GM12878 (cell line): ENCODE data around the gene PPP1R13B. TPM values are rescaled to one million over a fixed set of nuclear protein-coding genes. Genes with fewer than 3 reads are reported as not detected.

Experiments used
- BACH1 ChIP-seq: fragments of 450-650 bp; IDR thresholded peaks from 2 replicates; pipeline ENCODE4 v1.6.1; 2017; ENCODE audit warnings: mild to moderate bottlenecking, borderline replicate concordance
- CHD2 ChIP-seq: IDR thresholded peaks from 2 replicates; pipeline ENCODE4 v1.6.1; 2011; ENCODE audit warnings: low read depth, low read length, improper control_type of control experiment, borderline replicate concordance
- EGR1 ChIP-seq, 2 experiments: IDR thresholded peaks; 1 replicate in 1 of 2; 2 replicates in 1 of 2; pipeline ENCODE4 v1.6.1; 2011 to 2012; ENCODE audit warnings: low read depth in 2 of 2, low read length in 2 of 2, borderline replicate concordance in 1 of 2, mild to moderate bottlenecking in 1 of 2, moderate library complexity in 1 of 2
- FOXM1 ChIP-seq: IDR thresholded peaks from 2 replicates; pipeline ENCODE4 v1.6.1; 2012; ENCODE audit warnings: low read depth, mild to moderate bottlenecking, inconsistent platforms, low read length, moderate library complexity
- GATAD2B ChIP-seq: fragments of 450-650 bp; conservative IDR thresholded peaks from 2 replicates; pipeline ENCODE4 v1.6.1; 2017; ENCODE audit warnings: low read depth, mild to moderate bottlenecking, moderate library complexity
- MYB ChIP-seq: fragments of 150-350 bp; IDR thresholded peaks from 2 replicates; pipeline ENCODE4 v1.6.1; 2014; ENCODE audit warnings: mild to moderate bottlenecking, low read depth, low read length, borderline replicate concordance
- NFXL1 ChIP-seq: fragments of 450-650 bp; IDR thresholded peaks from 2 replicates; pipeline ENCODE4 v1.6.1; 2017; ENCODE audit warnings: antibody characterized with exemption, mild to moderate bottlenecking, borderline replicate concordance
- NFYB ChIP-seq: IDR thresholded peaks from 2 replicates; pipeline ENCODE4 v1.6.1; 2011; ENCODE audit warnings: low read depth, mild to moderate bottlenecking, low read length, improper control_type of control experiment, moderate library complexity; ENCODE audit not compliant: insufficient read depth
- NKRF ChIP-seq: fragments of 450-650 bp; conservative IDR thresholded peaks from 2 replicates; pipeline ENCODE4 v1.6.1; 2017; ENCODE audit warnings: mild to moderate bottlenecking, moderate library complexity
- NR2F1 ChIP-seq: fragments of 450-650 bp; conservative IDR thresholded peaks from 2 replicates; pipeline ENCODE4 v1.6.1; 2017; ENCODE audit warnings: mild to moderate bottlenecking
- PBX3 ChIP-seq: IDR thresholded peaks from 2 replicates; pipeline ENCODE4 v1.6.1; 2011; ENCODE audit warnings: mild to moderate bottlenecking, low read depth, low read length, moderate library complexity; ENCODE audit not compliant: insufficient replicate concordance
- POLR2A ChIP-seq: IDR thresholded peaks from 2 replicates; pipeline ENCODE4 v1.6.1; 2011; ENCODE audit warnings: low read depth, mild to moderate bottlenecking, low read length
- RELA ChIP-seq: fragments of 450-650 bp; IDR thresholded peaks from 2 replicates; pipeline ENCODE4 v1.8.0; 2014; ENCODE audit warnings: borderline replicate concordance; ENCODE audit not compliant: partially characterized antibody
- REST ChIP-seq: IDR thresholded peaks from 2 replicates; pipeline ENCODE4 v1.6.1; 2012; ENCODE audit warnings: mild to moderate bottlenecking, low read depth, low read length
- SMARCA5 ChIP-seq: fragments of 450-650 bp; IDR thresholded peaks from 2 replicates; pipeline ENCODE4 v1.6.1; 2017; ENCODE audit warnings: mild to moderate bottlenecking
- TCF12 ChIP-seq: IDR thresholded peaks from 2 replicates; pipeline ENCODE4 v1.6.1; 2011; ENCODE audit warnings: low read depth, mild to moderate bottlenecking, low read length
- TCF3 ChIP-seq: IDR thresholded peaks from 2 replicates; pipeline ENCODE4 v1.6.1; 2012; ENCODE audit warnings: low read depth, mild to moderate bottlenecking, low read length, borderline replicate concordance; ENCODE audit not compliant: insufficient read depth
- ZNF24 ChIP-seq: fragments of 450-650 bp; IDR thresholded peaks from 2 replicates; pipeline ENCODE4 v1.6.1; 2017; ENCODE audit warnings: antibody characterized with exemption, mild to moderate bottlenecking
- ZNF687 ChIP-seq: fragments of 450-650 bp; IDR thresholded peaks from 2 replicates; pipeline ENCODE4 v1.6.1; 2017; ENCODE audit warnings: mild to moderate bottlenecking, moderate library complexity
- polyA plus RNA-seq, 11 experiments: library from polyadenylated mRNA; depleted of rRNA in 4 of 11; unstranded in 6 of 11; stranded (reverse) in 5 of 11; fragments of >200 nt; fragmentation: Nextera tagmentation in 4 of 11; fragmentation: Illumina TruSeq in 1 of 11; extraction: Ambion mirVana in 4 of 11; extraction: Trizol in 1 of 11; gene quantifications; 1 replicate in 1 of 11; 2 replicates in 10 of 11; pipeline versions ENCODE4 v1.2.1 to v1.2.3, GENCODE V29; 2011 to 2016; ENCODE audit warnings: inconsistent platforms in 2 of 11, missing spikeins in 2 of 11, low read depth in 1 of 11
- total RNA-seq, 4 experiments: library from RNA; depleted of rRNA in 3 of 4; stranded (reverse); fragments of >200 nt in 3 of 4; fragmentation: Illumina TruSeq in 1 of 4; extraction: Trizol in 1 of 4; gene quantifications; 2 replicates each; pipeline versions ENCODE4 v1.2.1 to v1.2.3, GENCODE V29; 2013 to 2021

PPP1R13B gene
- total and polyA plus RNA-seq, 10 of the 15 experiments (the other 5 are each of a cell fraction or from before 2014, with no cell fraction given) = 0.16 to 8.1 (median 3.2) TPM

GRCh38 chr14:103847451-103848174 lies at the start of gene PPP1R13B (continued):
- TF ChIP-seq NKRF (0 out of 2 replicates have a peak, but pooled peaks have one; percentile 66), REST (no peak), BACH1 (peak; percentile 75), SMARCA5 (peak; percentile 21; the same call in 1 of the 2 replicates), CHD2 (peak; percentile 67; the same call in 1 of the 2 replicates), GATAD2B (peak; percentile 92), NFYB (0 out of 2 replicates have a peak, but pooled peaks have one; percentile 35), PBX3 (no peak), NR2F1 (peak; percentile 95), TCF12 (peak; percentile 74), POLR2A (peak; percentile 65), MYB (no peak), ZNF24 (0 out of 2 replicates have a peak, but pooled peaks have one; percentile 45), ZNF687 (peak; percentile 49; the same call in 1 of the 2 replicates), FOXM1 (no peak), NFXL1 (peak; percentile 62; the same call in 1 of the 2 replicates), RELA (peak; percentile 33), TCF3 (peak; percentile 81), EGR1 (IDR thresholded peaks at IDR 0.05; ENCODE audit: borderline replicate concordance in 1 of 2, low read depth in 2 of 2, low read length in 2 of 2) (peak; percentile 12 to 90)
